Coronary artery (tissue), 2 donors: ENCODE measurements around the gene NARF.
"Not testable (repeated sequence)": the region's sequence is repeated elsewhere in the genome, so short reads cannot be mapped to it uniquely, and the experiment has no call there.

ENCODE experiments used
- DNase-seq: peaks from one replicate; pipeline ENCODE4 v3.0.0-alpha.2; 2017; ENCODE audit warnings: low spot score
- H3K27ac ChIP-seq, 2 donors: fragments of 200-600 bp; sonication (generic); one replicate each; pipeline ENCODE4 v1.5.1; 2016 to 2019
- H3K4me3 ChIP-seq: fragments of 200-600 bp; sonication (generic); 2 replicates; pipeline ENCODE4 v1.5.1; 2016; ENCODE audit warnings: mild to moderate bottlenecking, moderate library complexity
- CTCF ChIP-seq: fragments of 200-600 bp; sonication (generic); IDR thresholded peaks from one replicate; pipeline ENCODE4 v1.5.1; 2019; ENCODE audit warnings: antibody characterized with exemption

NARF gene

DNA sequence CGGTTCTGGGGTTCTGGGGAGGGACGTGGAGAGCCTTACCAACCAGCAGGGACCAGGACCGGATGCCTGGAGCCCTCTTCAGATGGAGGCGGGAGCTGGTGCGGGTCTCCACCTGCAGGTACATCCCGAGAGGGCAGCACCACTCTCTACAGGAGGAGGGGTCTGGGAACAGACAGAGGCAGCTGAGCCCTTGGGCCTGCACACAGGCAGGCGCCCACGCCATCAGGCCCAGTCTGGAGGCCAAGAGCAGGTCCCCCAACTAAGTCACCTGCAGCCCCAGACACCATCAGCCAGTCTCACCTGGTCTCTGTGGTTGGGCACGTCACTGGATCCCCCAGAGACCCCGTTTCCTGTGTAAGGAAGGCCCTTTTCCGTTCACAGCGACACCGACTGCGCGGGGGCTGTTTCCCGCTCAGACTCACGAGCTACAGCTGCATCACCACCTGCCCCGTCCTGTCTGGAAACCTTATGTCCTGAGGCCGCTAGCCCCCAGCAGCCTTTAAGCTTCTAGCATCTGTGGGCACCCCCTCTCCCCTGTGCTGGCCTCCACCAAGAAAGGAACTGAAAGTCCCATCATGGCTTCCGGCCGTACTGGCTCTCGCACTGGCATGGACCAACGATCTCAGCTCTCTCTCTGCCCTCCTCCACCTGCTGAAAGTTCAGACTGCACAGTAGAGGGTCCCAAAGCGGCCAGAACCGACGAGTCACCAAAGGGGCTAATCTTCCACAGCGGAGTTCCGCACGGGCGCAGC, 9.2 kb upstream of the NARF start:
- TF ChIP-seq CTCF, result no peak
- Histone ChIP-seq H3K4me3 (peak overlapping the region; percentile 92), H3K27ac (peak overlapping the region in 1 of 2 donors; percentile 94)
- no peak for DNase-seq

DNA sequence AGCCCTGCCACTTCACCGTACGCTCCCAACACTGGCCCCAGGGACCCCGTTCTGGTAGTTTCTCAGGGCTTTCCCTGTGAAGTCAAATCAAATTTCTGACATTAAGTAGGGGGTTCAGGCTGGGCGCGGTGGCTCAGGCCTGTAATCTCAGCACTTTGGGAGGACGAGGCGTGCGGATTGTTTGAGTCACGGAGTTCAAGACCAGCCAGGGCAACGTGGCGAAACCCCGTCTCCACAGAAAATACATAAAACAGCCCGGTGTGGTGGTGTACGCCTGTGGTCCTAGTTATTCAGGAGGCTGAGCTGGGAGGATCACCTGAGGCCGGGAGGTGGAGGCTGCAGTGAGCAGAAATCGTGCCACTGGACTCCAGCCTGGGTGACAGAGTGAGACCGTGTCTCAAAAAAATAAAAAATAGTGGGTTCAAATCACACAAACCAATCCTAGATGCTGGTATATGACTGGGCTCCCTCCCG, 8.6 kb upstream of the NARF start:
- peak overlapping the region; percentile 89 to 94 for H3K27ac ChIP-seq
- no peak for TF ChIP-seq CTCF
- DNase-seq, result no peak
- peak overlapping the region; percentile 92 for H3K4me3 ChIP-seq

- peak; percentile 91 for DNase-seq
- H3K27ac ChIP-seq, result peak within 1 kb of the TSS; percentile 89 to 94
- peak within 1 kb of the TSS; percentile 92 for H3K4me3 ChIP-seq
- no peak for TF ChIP-seq CTCF
Observed at GRCh38 chr17:82450357-82451106, 8.0 kb upstream of the NARF start, which contains the start of gene CYBC1. Gene CYBC1, minus strand, starts transcription at chr17:82450752. Its CDS starts 1,498 bp downstream, at chr17:82449254.

DNA sequence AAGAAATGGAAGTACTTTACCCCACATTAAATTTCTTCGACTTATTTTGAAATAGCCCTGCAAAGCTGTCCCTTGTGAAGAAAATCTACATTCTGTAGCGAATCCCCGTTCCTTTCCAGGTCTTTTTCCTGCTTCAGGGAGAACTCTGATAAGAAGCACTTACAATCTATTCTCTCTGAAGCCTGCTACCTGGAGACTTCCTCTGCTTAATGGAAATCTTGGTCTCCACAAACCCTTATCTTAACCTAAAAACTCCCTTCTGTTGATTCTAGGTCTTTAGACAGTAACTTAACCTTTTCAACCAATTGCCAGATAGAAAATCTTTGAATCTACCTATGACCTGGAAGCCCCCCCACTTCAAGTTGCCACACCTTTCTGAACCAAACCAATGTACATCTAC, 6.4 kb upstream of the NARF start:
- Histone ChIP-seq H3K27ac (no peak overlapping the region), H3K4me3 (no peak overlapping the region)
- DNase-seq, result no peak
- TF ChIP-seq CTCF, result no peak

GRCh38 chr17:82453151-82453550, 5.4 kb upstream of the NARF start:
- H3K27ac ChIP-seq, DNase-seq, H3K4me3 ChIP-seq: not testable (repeated sequence)

- not testable (repeated sequence) for H3K27ac ChIP-seq, DNase-seq, H3K4me3 ChIP-seq
Observed at GRCh38 chr17:82453706-82454105, 4.8 kb upstream of the NARF start.

- TF ChIP-seq CTCF, result no peak
- H3K4me3 ChIP-seq, result peak overlapping the region; percentile 94
- peak overlapping the region; percentile 99 to 100 for H3K27ac ChIP-seq
- DNase-seq, result no peak
Observed at GRCh38 chr17:82457073-82457928, 1.2 kb upstream of the NARF start.
